NT2/D1 (cell line): ENCODE data around the gene DAP3.

Experiments used
- DNase-seq: peaks from one replicate; pipeline ENCODE4 v3.0.0-alpha.2; 2011; ENCODE audit warnings: low read depth, low spot score
- H3K27me3 ChIP-seq: 2 replicates; pipeline ENCODE4 v1.6.0; 2011; ENCODE audit warnings: mild to moderate bottlenecking; ENCODE audit not compliant: insufficient read length, insufficient read depth
- H3K36me3 ChIP-seq: 2 replicates; pipeline ENCODE4 v1.6.1; 2011; ENCODE audit warnings: mild to moderate bottlenecking, low read length, mixed read lengths; ENCODE audit not compliant: insufficient read depth, insufficient read length
- H3K4me1 ChIP-seq: 2 replicates; pipeline ENCODE4 v1.5.1; 2011; ENCODE audit not compliant: insufficient read depth, insufficient read length
- H3K4me3 ChIP-seq: 2 replicates; pipeline ENCODE4 v1.5.1; 2011; ENCODE audit warnings: low read depth; ENCODE audit not compliant: insufficient read length
- H3K9ac ChIP-seq: 2 replicates; pipeline ENCODE4 v1.6.0; 2011; ENCODE audit warnings: low read depth; ENCODE audit not compliant: insufficient read length
- H3K9me3 ChIP-seq: 2 replicates; pipeline ENCODE4 v1.5.1; 2011; ENCODE audit warnings: mild to moderate bottlenecking, low read length; ENCODE audit not compliant: insufficient read depth
- SUZ12 ChIP-seq: IDR thresholded peaks from 2 replicates; pipeline ENCODE4 v1.6.1; 2011; ENCODE audit not compliant: insufficient read length, insufficient read depth; ENCODE audit errors: extremely low read depth
- YY1 ChIP-seq: IDR thresholded peaks from 2 replicates; pipeline ENCODE4 v1.6.1; 2011; ENCODE audit not compliant: insufficient read length, insufficient read depth
- ZNF274 ChIP-seq: IDR thresholded peaks from 2 replicates; pipeline ENCODE4 v1.6.1; 2011; ENCODE audit warnings: mild to moderate bottlenecking, low read depth, low read length

The DAP3 gene

GRCh38 chr1:155776414-155776813 is 87.5 kb downstream of the DAP3 start:
- Histone ChIP-seq H3K9me3 (no peaks in the 10 kb centered on the region), H3K9ac (no peak overlapping the region), H3K36me3 (peaks cover 65% of the 10 kb centered on the region), H3K4me1 (no peaks in the 10 kb centered on the region), H3K4me3 (no peak overlapping the region), H3K27me3 (no peaks in the 10 kb centered on the region)
- TF ChIP-seq ZNF274 (no peak), SUZ12 (no peak), YY1 (no peak)
- DNase-seq = no peak

- DNase-seq = no peak
- Histone ChIP-seq H3K9me3 (no peaks in the 10 kb centered on the region), H3K36me3 (peaks cover 60% of the 10 kb centered on the region), H3K27me3 (no peaks in the 10 kb centered on the region), H3K4me3 (no peak overlapping the region), H3K4me1 (no peaks in the 10 kb centered on the region), H3K9ac (no peak overlapping the region)
- no peak for TF ChIP-seq ZNF274
- TF ChIP-seq YY1 = no peak
These were observed 88.7 kb downstream of the DAP3 start for GRCh38 chr1:155777582-155777981.
